GM18519 (cell line): Measurements from ENCODE around the gene CWF19L2.
"Not testable (repeated sequence)": the region's sequence is repeated elsewhere in the genome, so short reads cannot be mapped to it uniquely, and the experiment has no call there.

Source experiments
- ATAC-seq: cut with Tn5 transposase; IDR thresholded peaks from one replicate; pipeline ENCODE4 v1.9.1; 2021; ENCODE audit warnings: mild to moderate bottlenecking, moderate library complexity; ENCODE audit not compliant: unreplicated experiment, low FRiP score

Gene CWF19L2

DNA sequence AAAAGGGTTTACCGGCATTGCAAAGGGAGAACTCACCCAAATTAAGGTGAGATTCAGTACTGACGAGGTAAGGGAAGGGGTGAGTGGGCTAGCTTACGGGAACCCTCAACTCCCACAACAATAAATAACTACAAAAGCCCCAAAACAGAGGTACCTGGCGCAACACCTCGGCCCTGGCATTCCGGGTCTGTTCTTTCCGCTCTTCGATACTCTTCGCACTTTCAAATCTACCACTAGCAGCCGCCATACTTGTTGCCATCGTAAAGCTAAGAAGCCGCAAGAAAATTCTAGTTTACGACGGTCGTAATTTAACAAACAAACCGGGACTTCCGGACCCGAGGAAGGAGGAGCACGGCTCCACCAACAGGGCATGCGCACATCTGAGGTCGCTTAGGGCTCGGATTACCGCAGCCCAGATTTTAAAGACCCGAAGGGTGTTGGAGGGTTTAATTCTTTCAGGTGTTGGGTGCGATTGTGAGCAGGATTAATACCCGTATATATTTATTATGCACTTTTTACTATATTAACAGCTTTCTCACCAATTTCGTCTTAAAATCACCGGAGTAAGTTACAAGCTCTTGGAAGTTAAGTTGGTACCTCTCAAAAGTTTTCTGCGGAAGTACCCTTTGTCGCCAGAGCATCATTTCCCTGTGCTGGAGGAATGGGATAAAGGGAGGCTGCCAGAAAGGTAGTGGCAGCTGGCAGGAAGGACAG, at the start of gene CWF19L2:
TSS of gene CWF19L2 (minus strand) at position 268 of the 714 bp plus-strand sequence. CDS start at position 259, 9 bp downstream.
- peak; percentile 92 for ATAC-seq

DNA sequence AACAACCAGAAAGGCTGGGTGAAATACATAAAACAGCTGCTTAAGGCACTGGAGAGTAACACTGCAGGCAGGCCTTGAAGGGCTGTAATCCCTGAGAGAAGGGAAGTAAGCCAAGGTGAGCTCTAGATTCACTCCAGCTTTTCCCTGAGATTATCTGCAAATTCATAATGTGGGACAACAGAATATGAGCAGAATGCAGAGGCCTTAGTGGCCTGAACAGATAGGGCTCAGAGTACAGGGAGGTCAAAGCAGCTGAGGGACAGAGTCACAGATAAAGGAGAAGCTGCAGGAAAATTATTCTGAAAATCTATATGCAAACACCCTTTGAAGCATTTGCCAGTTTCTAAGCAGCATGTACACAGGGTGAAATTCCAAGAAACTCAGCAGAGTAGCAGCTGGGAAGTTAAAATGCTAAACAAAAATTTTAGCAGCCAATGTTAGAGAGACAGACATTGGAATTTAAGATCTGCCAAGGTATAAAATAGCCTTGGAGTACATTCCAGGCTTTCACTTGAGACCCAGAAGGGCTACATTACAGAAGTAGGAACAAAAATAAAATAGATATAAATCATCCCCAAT, 48.1 kb upstream of the CWF19L2 start:
- ATAC-seq = no peak

- no peak for ATAC-seq
Measured at GRCh38 chr11:107504981-107505380, 47.4 kb upstream of the CWF19L2 start.

- ATAC-seq = no peak
Measured at GRCh38 chr11:107501713-107502112, 44.1 kb upstream of the CWF19L2 start.

- ATAC-seq = not testable (repeated sequence)
Measured at GRCh38 chr11:107497371-107497770, 39.7 kb upstream of the CWF19L2 start.

DNA sequence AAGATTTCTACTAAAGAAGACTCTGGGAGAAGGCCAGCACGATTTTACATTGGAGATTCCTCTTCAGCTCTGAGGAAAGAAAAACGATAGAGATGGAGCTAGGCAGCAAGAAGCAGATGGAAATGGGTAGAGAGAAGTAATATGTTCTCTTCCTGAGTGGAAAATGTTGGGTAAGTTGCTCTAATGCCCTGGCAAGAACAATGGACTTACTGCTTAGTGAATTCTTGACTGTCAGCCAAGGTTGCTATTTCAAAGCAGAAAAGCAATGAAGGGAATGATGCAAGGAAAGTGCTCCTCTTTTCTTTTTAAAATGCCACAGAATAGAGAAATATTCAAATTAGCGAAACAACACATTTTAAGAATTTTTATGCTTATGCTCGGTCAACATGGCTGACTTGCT, 38.4 kb upstream of the CWF19L2 start:
- no peak for ATAC-seq

DNA sequence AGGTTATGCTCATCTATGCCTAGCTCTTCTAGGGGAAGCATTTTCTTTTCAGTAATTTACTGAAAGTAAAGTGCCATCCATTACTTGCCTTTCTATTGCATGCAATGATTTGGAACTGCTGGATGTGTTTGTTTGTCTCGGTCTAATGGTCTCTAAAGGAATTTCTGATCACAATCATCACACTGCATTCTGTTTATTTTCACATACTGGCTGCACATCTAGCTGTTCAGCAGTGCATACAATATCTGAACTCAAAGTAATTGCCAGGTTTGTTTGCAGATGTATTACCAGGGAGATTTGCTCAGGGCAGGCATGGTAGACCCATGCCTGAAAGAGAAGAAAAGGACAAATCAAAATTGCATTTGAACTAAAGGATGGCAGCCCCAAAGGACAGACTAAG, 36.4 kb upstream of the CWF19L2 start:
- no peak for ATAC-seq

DNA sequence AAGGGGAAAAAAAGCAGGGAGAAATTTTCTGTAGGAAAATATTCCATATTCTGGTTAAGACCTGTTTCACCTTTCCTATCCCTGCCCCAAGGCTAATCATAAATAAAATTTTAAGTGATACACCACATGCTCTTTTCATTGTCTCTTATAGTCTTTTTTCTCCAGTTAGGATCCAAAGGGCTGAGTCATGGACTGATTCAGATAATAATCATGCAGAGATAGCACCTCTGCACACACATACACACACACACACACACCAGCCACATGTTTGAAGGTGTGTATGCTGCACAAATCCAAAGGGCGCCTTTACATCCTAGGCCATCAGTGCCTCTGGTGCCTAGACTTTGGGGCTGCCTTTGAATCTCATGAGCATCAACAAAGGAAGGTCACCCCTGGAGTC, 35.5 kb upstream of the CWF19L2 start:
- no peak for ATAC-seq

GRCh38 chr11:107490836-107491235, 33.2 kb upstream of the CWF19L2 start:
- no peak for ATAC-seq

- no peak for ATAC-seq
Measured at GRCh38 chr11:107482234-107482633, 24.6 kb upstream of the CWF19L2 start.

DNA sequence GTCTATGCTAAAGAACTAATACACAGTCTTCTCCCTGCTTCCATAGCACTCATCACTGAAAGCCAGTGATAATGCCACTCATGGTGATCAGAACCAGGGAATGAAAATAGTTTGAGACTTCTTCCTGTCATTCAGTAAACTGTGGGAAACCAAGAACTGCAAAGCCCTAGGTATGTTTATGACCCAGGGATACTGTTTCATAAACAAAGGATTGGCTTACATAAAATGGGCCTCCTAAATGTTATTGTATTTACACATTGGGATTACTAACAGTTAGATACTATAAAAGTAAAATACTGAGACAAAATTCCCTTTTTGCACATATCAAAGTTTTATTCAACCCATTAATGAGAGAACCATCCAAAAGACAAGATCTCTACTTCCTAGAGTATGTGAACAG, 21.3 kb upstream of the CWF19L2 start:
- ATAC-seq = no peak

GRCh38 chr11:107477820-107478219, 20.2 kb upstream of the CWF19L2 start:
- no peak for ATAC-seq

- no peak for ATAC-seq
Measured at GRCh38 chr11:107473792-107474191, 16.2 kb upstream of the CWF19L2 start.

- no peak for ATAC-seq
Measured at GRCh38 chr11:107472966-107473365, 15.3 kb upstream of the CWF19L2 start.

- ATAC-seq = no peak
Measured at GRCh38 chr11:107468596-107468995, 11.0 kb upstream of the CWF19L2 start.

DNA sequence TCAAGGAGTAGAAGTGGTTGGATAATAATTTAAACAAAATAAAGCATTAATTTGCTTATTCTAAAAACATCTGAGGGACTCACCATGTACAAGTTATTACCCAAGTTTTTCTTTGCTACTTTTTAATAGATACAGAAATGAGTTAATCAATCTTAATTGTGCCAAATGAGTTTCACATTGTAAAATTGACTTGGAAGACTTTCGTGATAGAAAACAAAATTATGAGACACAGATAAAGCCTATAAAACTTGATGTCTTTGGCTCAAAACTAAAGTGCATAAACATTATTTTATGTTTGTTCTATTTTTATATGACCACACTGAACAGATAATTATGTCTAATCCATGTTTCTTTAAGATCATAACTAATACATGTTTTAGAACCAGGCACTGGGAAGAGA, 10.1 kb upstream of the CWF19L2 start:
- ATAC-seq = no peak

GRCh38 chr11:107466275-107466866, 8.7 kb upstream of the CWF19L2 start:
- ATAC-seq = not testable (repeated sequence)

GRCh38 chr11:107457205-107457557, 444 bp downstream of the CWF19L2 start:
- ATAC-seq = peak; percentile 37

- no peak for ATAC-seq
Measured at GRCh38 chr11:107453594-107454286, 3.9 kb downstream of the CWF19L2 start.

GRCh38 chr11:107446822-107447431, 10.7 kb downstream of the CWF19L2 start:
- no peak for ATAC-seq

- ATAC-seq = no peak
Measured at GRCh38 chr11:107442715-107443215, 14.9 kb downstream of the CWF19L2 start.
